Measurements from ENCODE around the gene POLA2.

- TF ChIP-seq POLR2A (IDR thresholded peaks at IDR 0.05), result no peak
- no peak for TF ChIP-seq CTCF (IDR thresholded peaks at IDR 0.05)
Measured at GRCh38 chr11:65215441-65216076, 46.2 kb upstream of the POLA2 start.

All from heart left ventricle (tissue), 13 donors.